ENCODE results near the gene NPPC.
"Not testable (repeated sequence)": the region's sequence is repeated elsewhere in the genome, so short reads cannot be mapped to it uniquely, and the experiment has no call there.

The NPPC gene, protein sequence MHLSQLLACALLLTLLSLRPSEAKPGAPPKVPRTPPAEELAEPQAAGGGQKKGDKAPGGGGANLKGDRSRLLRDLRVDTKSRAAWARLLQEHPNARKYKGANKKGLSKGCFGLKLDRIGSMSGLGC

DNA sequence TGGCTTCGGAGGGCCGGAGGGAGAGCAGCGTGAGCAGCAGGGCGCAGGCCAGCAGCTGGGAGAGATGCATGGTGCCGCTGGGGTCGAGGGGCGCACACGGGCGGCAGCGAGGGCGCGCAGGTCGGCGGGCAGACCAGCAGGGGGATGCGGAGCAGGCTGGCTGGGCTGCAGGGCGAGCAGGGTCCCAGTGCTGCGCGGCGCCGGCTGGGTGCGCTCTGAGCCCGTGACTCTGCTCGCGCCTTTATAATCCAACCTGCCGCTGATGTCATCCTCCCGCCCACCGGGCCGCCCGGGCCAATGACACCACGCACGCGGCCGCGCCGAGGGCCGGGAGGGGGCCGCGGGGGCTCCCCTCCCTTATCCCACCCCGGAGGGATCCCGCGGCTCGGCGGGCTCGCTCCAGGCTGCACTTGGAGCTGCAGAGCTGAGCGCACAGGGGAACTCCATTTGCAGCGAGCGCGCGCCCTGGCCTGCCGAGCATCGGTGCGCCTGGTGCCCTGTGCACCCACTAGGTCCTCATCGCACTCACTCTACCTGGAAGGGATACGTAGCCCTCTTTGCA is at the start of gene NPPC:
Gene NPPC, minus strand, starts transcription at position 217 of the 562 bp plus-strand sequence. Its CDS starts 147 bp downstream, at position 70.
- DNase-seq (ENCODE audit: low read depth), result peak; percentile 10

DNA sequence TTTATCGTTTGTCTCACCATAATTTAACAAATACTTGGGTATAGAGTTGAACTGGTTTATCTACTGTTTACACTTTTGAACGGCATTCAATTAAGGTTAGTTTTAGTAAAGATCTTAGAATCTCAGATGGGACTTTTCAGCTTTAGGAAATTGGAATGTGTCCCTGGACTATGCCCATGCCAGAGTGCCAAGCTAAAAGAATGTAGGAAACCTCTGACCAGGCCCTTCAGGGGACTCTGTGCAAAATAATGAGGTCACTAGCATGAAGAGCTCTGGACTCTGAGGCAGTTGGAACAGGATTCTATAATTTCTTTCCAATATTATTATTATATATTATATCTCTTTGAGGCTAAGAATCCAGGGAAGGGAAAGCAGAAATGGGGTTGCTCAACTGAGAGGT is 48.8 kb upstream of the NPPC start:
- DNase-seq (ENCODE audit: low read depth), result no peak

DNA sequence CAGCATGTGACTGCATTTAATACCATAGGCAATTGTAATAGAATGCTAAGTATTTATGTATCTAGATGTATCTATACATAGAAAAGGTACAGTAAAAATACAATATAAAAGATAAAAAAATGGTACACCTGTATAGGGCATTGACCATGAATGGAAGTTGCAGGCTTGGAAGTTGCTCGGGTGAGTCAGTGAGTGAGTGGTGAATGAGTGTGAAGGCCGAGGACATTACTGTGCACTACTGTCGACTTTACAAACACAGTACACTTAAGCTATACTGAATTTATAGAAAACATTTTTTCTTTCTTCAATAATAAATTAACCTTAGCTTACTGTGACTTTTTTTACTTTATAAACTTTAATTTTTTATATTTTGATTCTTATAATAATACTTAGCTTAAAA is 44.3 kb upstream of the NPPC start:
- no peak for DNase-seq (ENCODE audit: low read depth)

DNA sequence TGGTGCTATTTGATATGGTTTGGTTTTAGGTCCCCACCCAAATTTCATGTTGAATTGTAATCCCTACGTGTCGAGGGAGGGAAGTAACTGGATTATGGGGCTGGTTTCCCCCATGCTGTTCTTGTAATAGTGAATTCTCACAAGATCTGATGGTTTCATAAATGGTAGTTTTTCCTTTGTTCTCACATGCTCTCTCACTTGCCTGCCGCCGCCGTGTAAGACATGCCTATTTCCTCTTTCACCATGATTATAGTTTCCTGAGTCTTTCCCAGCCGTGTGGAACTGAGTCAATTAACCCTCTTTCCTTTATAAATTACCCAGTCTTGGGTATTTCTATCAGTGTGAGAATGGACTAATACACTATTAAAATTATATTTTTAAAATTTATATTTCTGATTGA is 42.6 kb upstream of the NPPC start:
- no peak for DNase-seq (ENCODE audit: low read depth)

GRCh38 chr2:231966886-231967285 is 40.7 kb upstream of the NPPC start:
- no peak for DNase-seq (ENCODE audit: low read depth)

- no peak for DNase-seq (ENCODE audit: low read depth)
These were observed 38.9 kb upstream of the NPPC start for GRCh38 chr2:231965102-231965501.

DNA sequence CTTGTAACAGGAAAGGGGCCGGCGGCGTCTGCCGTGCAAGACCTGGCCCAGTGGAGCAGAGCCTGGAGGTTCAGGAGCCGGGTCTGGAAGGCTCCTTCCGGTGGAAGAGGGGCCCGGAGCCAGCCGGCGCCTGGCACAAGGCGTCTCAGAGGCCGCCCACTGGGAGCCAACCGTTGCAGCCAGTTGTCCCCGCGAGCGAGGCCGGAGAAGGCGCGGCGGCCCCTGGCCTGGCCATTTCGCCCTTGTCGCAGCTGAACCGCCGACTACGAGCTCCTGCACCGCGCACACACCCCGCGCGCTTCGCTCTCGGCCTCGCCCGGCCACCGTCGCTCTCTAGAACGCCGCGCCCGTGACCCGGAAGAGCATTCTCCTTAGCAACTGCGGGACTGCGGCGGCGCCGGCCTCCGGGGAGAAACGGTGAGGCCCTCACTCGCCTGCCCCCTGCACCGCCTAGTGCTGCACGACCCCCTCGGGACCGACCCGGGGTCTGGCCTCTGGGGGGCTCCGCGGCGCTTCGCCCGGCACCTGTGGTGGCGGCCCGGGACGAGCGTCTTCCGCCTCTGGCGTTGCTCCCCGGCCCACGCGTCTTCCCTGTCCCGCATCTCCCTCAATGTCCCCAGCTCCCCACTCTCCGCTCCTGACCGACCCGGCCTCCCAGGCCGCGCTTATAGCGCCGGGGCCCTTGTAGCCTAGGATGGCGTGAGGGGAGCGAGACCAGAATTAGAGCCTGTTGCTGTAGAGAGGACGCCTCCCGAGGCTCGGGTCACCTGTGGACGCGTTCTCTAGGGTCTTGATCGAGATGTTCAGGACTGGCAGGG is 35.4 kb upstream of the NPPC start, which contains the start of gene DIS3L2:
Gene DIS3L2, plus strand, starts transcription at position 365 of the 818 bp plus-strand sequence. CDS start 53,215 bp downstream, outside the sequence.
- DNase-seq (ENCODE audit: low read depth), result peak; percentile 40

DNA sequence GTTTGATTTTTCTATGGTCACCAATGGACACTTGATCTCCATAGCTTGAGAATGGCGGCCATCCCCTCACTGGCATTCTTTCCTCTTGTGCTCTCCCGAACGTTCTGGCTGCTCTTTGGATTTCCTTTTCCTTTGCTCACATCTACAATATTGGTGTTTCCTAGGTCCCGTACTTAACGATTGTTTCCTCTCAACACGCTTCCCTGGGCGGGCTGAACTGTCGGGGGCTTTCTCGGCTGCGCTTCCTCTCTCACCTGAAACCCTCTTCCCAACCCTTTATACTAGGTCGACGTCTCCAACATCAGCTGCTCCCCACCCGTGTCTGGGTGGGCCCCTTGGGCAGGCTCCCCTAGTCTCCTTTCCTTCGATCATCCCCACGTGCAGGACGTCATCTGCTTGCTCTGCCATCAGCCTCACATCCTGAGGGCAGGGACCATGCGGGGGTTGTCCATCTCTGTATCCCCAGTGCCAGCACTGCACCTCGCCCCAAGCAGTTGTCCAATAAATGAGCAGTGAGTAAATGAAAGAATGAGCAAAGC is 34.7 kb upstream of the NPPC start:
- DNase-seq (ENCODE audit: low read depth), result no peak

DNA sequence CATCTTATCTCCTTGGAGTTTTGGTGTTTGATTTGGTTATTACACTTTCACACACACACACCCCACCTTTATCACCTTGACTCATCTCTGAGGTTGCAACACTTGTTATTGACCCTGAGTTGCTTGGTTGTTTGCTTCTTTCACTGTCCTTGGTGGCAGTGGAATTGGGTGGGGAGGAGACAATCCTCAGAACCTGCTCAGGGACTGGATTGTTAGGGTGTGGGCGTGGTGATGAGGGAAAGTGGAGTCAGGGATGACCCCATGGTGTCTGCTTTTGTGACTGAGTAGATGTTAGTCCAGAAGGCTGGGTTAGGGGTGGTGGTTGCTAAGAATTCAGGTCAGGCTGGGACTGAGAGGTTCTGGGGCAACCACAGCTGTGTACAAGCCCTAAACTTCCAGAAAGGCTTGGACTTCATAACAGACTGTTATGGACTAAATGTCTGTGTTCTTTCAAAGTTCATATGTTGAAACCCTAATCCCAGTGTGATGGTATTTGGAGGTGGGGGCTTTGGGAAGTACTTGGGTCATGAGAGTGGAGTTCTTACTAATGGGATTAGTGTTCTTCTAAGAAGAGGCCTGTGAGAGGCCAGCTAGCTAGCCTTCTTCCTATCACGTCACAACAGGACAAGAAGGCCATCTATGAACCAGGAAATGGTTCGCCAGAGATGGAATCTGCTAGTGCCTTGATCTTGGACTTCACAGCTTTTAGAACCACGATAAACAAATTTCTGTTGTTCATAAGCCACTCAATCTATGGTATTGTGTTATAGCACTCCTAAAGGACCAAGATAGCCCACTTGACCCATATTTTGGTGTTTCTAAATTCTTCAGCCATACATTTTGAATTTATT is 31.9 kb upstream of the NPPC start:
- no peak for DNase-seq (ENCODE audit: low read depth)

- no peak for DNase-seq (ENCODE audit: low read depth)
These were observed 29.7 kb upstream of the NPPC start for GRCh38 chr2:231955758-231956472.

GRCh38 chr2:231951452-231952035 is 25.3 kb upstream of the NPPC start:
- no peak for DNase-seq (ENCODE audit: low read depth)

- no peak for DNase-seq (ENCODE audit: low read depth)
These were observed 21.5 kb upstream of the NPPC start for GRCh38 chr2:231947694-231948093.

DNA sequence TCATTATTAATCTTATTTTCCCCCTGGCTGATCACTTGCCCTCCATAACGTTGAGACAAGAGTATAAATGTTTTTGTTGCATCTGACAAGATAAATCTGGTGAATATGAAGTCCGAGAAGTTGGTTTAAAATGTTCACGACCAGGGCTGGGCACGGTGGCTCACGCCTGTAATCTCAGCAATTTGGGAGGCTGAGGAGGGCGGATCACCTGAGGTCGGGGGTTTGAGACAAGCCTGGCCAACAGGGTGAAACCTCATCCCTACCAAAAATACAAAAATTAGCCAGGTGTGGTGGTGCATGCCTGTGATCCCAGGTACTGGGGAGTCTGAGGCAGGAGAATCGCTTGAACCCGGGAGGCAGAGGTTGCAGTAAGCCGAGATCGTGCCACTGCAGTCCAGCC is 20.9 kb upstream of the NPPC start:
- DNase-seq (ENCODE audit: low read depth), result not testable (repeated sequence)

GRCh38 chr2:231946241-231946814 is 20.1 kb upstream of the NPPC start:
- no peak for DNase-seq (ENCODE audit: low read depth)

GRCh38 chr2:231942180-231942579 is 16.0 kb upstream of the NPPC start:
- DNase-seq (ENCODE audit: low read depth), result no peak

GRCh38 chr2:231941673-231942072 is 15.5 kb upstream of the NPPC start:
- DNase-seq (ENCODE audit: low read depth), result no peak

- no peak for DNase-seq (ENCODE audit: low read depth)
These were observed 14.6 kb upstream of the NPPC start for GRCh38 chr2:231940795-231941194.

GRCh38 chr2:231939022-231939421 is 12.8 kb upstream of the NPPC start:
- DNase-seq (ENCODE audit: low read depth), result no peak

- no peak for DNase-seq (ENCODE audit: low read depth)
These were observed 10.9 kb upstream of the NPPC start for GRCh38 chr2:231937057-231937456.

DNA sequence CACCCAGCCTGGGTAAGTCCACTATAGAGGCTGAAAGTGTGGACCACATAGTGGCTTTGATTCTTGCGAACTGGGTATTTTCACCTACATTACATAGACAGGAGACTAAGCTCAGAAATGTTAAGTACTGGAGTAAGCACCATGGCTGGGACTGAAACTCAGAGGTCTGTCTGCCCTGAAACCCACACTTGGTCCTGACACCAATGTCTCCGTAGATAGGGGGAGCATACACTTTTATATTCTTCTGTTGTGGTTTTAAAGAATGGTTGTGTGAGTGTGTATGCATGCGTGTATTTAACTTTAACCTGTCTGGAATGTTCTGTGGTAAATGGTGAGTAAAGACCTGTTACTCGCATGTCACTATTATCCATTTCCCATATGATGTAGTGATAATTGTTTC is 10.3 kb upstream of the NPPC start:
- no peak for DNase-seq (ENCODE audit: low read depth)

DNA sequence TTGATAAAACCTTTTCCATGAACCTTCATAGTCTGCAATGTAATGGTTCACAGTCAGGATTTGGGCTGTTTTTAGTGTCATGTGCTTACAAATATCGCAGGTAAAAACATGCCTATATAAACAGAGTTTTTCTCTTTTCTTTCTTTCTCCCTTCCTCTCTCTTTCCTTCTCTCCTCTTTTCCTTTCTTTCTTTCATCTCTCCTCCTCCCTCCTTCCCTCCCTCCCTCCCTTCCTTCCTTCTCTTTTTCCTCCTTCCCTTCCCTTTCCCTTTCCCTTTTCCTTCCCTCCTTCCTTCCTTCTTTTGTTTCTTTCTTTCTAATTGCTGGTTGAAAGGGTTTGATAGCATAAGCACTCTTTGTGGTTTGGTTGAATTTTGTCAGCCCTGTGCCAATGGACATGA is 9.6 kb upstream of the NPPC start:
- no peak for DNase-seq (ENCODE audit: low read depth)

Measured in GM04504 (cell line).